ENCODE measurements around the gene UBE3B. TPM values are rescaled to one million over a fixed set of nuclear protein-coding genes. Genes with fewer than 3 reads are reported as not detected.

The UBE3B gene
- total RNA-seq, 1 experiment from 2014 or later: 48.0 TPM

- no peak for TF ChIP-seq CTCF (conservative IDR thresholded peaks at IDR 0.05)
- TF ChIP-seq EZH2 (IDR thresholded peaks at IDR 0.05; ENCODE audit: low read depth): no peak
- H3F3A ChIP-seq (ENCODE audit: insufficient read depth, low read depth): no peaks in the 10 kb centered on the region; the same call in 1 of the 2 replicates
- ChIA-PET CTCF (no interaction called here), POLR2A (ENCODE audit: unreplicated experiment) (no interaction called here)
- no peak overlapping the region for H3K4me3 ChIP-seq
- H3K36me3 ChIP-seq (ENCODE audit: low read depth): 0 out of 2 replicates have a peak, but pooled peaks cover 7% of the 10 kb centered on the region
- H4K20me1 ChIP-seq (ENCODE audit: insufficient read depth): no peaks in the 10 kb centered on the region
- no peak for DNase-seq
- peaks cover 16% of the 10 kb centered on the region for H3K4me1 ChIP-seq (replicated peaks; ENCODE audit: insufficient read depth)
- no peaks in the 10 kb centered on the region for H3K9me2 ChIP-seq (ENCODE audit: insufficient read depth)
- no peaks in the 10 kb centered on the region for H3K27me3 ChIP-seq (ENCODE audit: insufficient read depth, low read depth)
- peaks cover 17% of the 10 kb centered on the region for H3K79me2 ChIP-seq (ENCODE audit: low read depth)
- H3K27ac ChIP-seq: no peak overlapping the region
- no peaks in the 10 kb centered on the region for H3K9me3 ChIP-seq (ENCODE audit: insufficient read depth, low read depth)
- H3K4me2 ChIP-seq: no peak overlapping the region
- intact Hi-C loops (cut with micrococcal nuclease; ENCODE audit: unreplicated experiment): no loop called here
- BruUV-seq (replicated peaks): no TSS peak
- no peak overlapping the region for H2AFZ ChIP-seq
These were observed 98.2 kb downstream of the UBE3B start for GRCh38 chr12:109575683-109576082.

DNA sequence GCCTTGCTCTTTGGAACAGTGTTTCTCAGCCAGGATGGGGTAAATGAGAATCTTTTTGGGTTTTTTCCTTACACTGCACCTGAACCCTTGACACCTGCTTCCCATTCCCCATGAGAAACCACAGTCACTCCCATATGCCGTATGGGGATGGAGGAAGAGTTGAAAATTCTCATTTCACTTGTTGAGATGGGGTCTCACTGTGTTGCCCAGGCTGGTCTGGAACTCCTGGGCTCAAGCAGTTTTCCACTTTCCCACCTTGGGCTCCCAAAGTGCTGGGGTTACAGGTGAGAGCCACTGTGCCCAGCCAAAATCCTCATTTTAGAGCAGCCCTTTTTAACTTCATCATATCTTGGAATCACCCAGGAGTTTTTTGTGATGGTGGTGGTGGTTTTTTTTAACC is 99.9 kb downstream of the UBE3B start:
- Histone ChIP-seq H3K79me2 (ENCODE audit: low read depth) (peaks cover 16% of the 10 kb centered on the region), H3K36me3 (ENCODE audit: low read depth) (0 out of 2 replicates have a peak, but pooled peaks cover 5% of the 10 kb centered on the region), H2AFZ (no peak overlapping the region), H3K9me2 (ENCODE audit: insufficient read depth) (no peaks in the 10 kb centered on the region), H3K4me3 (no peak overlapping the region), H3F3A (ENCODE audit: insufficient read depth, low read depth) (peaks cover 4% of the 10 kb centered on the region; the same call in 1 of the 2 replicates), H3K4me1 (replicated peaks; ENCODE audit: insufficient read depth) (peaks cover 26% of the 10 kb centered on the region), H3K9me3 (ENCODE audit: insufficient read depth, low read depth) (no peaks in the 10 kb centered on the region), H4K20me1 (ENCODE audit: insufficient read depth) (no peaks in the 10 kb centered on the region), H3K27me3 (ENCODE audit: insufficient read depth, low read depth) (no peaks in the 10 kb centered on the region), H3K4me2 (no peak overlapping the region), H3K27ac (no peak overlapping the region)
- intact Hi-C loops (cut with micrococcal nuclease; ENCODE audit: unreplicated experiment): no loop called here
- CTCF ChIA-PET: no interaction called here
- TF ChIP-seq EZH2 (IDR thresholded peaks at IDR 0.05; ENCODE audit: low read depth) (no peak), CTCF (conservative IDR thresholded peaks at IDR 0.05) (no peak)
- POLR2A ChIA-PET (ENCODE audit: unreplicated experiment): no interaction called here
- no TSS peak for BruUV-seq (replicated peaks)
- no peak for DNase-seq

GRCh38 chr12:109578330-109578927 is 101.0 kb downstream of the UBE3B start:
- no peak overlapping the region for H2AFZ ChIP-seq
- H3K27me3 ChIP-seq (ENCODE audit: insufficient read depth, low read depth): no peaks in the 10 kb centered on the region
- H3K9me3 ChIP-seq (ENCODE audit: insufficient read depth, low read depth): no peaks in the 10 kb centered on the region
- 0 out of 2 replicates have a peak, but pooled peaks cover 5% of the 10 kb centered on the region for H3K36me3 ChIP-seq (ENCODE audit: low read depth)
- no peak overlapping the region for H3K27ac ChIP-seq
- DNase-seq: no peak
- TF ChIP-seq EZH2 (IDR thresholded peaks at IDR 0.05; ENCODE audit: low read depth) (no peak), CTCF (conservative IDR thresholded peaks at IDR 0.05) (no peak)
- ChIA-PET POLR2A (ENCODE audit: unreplicated experiment) (no interaction called here), CTCF (no interaction called here)
- no peaks in the 10 kb centered on the region for H3K9me2 ChIP-seq (ENCODE audit: insufficient read depth)
- no peak overlapping the region for H3K4me3 ChIP-seq
- H3F3A ChIP-seq (ENCODE audit: insufficient read depth, low read depth): peaks cover 4% of the 10 kb centered on the region; the same call in 1 of the 2 replicates
- BruUV-seq (replicated peaks): no TSS peak
- peaks cover 10% of the 10 kb centered on the region; the same call in 1 of the 2 replicates for H3K79me2 ChIP-seq (ENCODE audit: low read depth)
- H4K20me1 ChIP-seq (ENCODE audit: insufficient read depth): no peaks in the 10 kb centered on the region
- H3K4me1 ChIP-seq (replicated peaks; ENCODE audit: insufficient read depth): peaks cover 26% of the 10 kb centered on the region
- intact Hi-C loops (cut with micrococcal nuclease; ENCODE audit: unreplicated experiment): no loop called here
- H3K4me2 ChIP-seq: no peak overlapping the region

Data from PC-9 (cell line).